Omental fat pad (tissue), 4 donors: Measurements from ENCODE around the gene GAS2L3. TPM values are rescaled to one million over a fixed set of nuclear protein-coding genes. Genes with fewer than 3 reads are reported as not detected.
A peak's percentile ranks its signal among the peaks of the same experiment; 100 is the strongest.

Experiments
- ATAC-seq: fragments of 150-250 bp; one replicate; pipeline ENCODE4 v1.9.1; 2016; ENCODE audit warnings: mild to moderate bottlenecking, moderate library complexity; ENCODE audit not compliant: low FRiP score
- DNase-seq: peaks from one replicate; pipeline ENCODE4 v3.0.0-alpha.2; 2019; ENCODE audit warnings: low spot score
- total RNA-seq, 4 donors: library from RNA; depleted of rRNA; stranded (reverse); fragments of >200 nt; gene quantifications; one replicate each; pipeline ENCODE4 v1.1.0, GENCODE V29; 2016
- TF ChIP-seq, protein P1 (sequence below), 3 donors: fragments of 450-650 bp; IDR thresholded peaks; one replicate each; pipeline ENCODE4 v1.5.1; 2016 to 2017; ENCODE audit warnings: antibody characterized with exemption in 3 of 3, mild to moderate bottlenecking in 3 of 3, moderate library complexity in 2 of 3

GAS2L3 gene
- 10 to 100 TPM in 2 of 4 donors, 1 to 10 TPM in 2; 2.9 to 17.4 (median 8.3) TPM for total RNA-seq

DNA sequence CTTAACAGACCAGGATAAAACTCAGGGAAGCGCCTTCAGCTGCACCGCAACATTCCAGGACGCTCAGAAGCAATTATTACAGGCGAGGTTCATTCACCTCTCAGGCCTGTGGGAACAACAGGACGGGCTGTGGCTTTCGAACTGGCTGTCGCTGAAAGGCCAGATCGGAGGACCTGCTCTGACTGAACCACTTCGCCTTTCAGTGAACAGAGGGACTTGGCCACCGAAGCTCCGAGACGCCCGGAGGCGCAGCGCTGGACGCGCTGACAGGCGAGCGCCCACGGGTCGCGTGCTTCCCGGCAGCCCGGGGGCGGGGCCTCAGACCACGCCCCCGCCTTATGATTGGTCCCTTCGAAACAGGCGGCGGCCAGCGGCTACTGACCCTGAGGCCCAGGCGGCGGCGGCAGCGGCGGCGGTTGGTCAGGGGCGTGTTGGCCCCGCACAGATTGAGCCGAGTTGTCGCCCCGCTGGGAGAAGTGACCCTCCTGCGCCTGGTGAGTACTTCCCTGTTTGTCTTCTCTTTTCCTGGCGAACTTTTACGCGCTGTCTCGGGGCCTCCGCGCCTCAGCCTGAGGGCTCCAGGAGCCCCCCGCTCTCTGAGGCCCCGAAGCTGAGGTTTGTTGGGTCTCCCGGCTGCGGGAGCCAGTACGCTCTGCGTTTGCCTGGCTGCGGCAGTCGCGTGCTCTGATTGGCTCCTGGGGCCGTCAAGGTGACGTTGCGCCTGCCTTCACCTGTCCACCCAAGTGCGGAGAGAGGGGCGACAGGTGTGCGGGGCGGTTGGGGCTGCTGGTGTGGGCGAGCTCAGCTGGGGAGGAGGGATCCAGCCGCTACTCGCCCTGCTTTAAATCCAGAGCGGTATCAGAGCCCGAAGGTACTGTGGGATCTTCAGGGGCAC is at the start of gene GAS2L3:
Gene GAS2L3 (plus strand): TSS at position 393 of the 895 bp plus-strand sequence. CDS start 21,221 bp downstream, outside the sequence.
- TF ChIP-seq, protein P1, sequence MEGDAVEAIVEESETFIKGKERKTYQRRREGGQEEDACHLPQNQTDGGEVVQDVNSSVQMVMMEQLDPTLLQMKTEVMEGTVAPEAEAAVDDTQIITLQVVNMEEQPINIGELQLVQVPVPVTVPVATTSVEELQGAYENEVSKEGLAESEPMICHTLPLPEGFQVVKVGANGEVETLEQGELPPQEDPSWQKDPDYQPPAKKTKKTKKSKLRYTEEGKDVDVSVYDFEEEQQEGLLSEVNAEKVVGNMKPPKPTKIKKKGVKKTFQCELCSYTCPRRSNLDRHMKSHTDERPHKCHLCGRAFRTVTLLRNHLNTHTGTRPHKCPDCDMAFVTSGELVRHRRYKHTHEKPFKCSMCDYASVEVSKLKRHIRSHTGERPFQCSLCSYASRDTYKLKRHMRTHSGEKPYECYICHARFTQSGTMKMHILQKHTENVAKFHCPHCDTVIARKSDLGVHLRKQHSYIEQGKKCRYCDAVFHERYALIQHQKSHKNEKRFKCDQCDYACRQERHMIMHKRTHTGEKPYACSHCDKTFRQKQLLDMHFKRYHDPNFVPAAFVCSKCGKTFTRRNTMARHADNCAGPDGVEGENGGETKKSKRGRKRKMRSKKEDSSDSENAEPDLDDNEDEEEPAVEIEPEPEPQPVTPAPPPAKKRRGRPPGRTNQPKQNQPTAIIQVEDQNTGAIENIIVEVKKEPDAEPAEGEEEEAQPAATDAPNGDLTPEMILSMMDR (IDR thresholded peaks at IDR 0.05), result no peak
- DNase-seq (peak; percentile 78), ATAC-seq (peak; percentile 98)

DNA sequence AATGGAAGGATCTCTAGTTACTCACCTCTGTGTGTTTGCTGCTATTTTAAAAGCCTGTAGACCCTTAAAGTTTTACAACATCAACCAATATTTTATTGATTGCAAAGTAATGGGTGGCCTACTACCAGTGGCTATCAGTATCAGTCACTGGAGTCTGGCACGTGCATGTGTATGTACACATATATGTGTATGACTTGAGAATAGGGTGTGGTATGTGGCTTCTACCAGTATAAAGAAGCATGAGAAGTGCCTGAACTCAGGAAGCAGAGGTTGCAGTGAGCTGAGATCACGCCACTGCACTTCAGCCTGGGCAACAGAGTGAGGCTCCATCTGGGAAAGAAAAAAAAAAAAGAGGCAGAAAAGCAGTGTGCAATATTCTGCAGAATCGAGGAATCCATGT is 45.5 kb upstream of the GAS2L3 start:
- ATAC-seq (no peak), DNase-seq (no peak)
- TF ChIP-seq, protein P1 (IDR thresholded peaks at IDR 0.05), result no peak

DNA sequence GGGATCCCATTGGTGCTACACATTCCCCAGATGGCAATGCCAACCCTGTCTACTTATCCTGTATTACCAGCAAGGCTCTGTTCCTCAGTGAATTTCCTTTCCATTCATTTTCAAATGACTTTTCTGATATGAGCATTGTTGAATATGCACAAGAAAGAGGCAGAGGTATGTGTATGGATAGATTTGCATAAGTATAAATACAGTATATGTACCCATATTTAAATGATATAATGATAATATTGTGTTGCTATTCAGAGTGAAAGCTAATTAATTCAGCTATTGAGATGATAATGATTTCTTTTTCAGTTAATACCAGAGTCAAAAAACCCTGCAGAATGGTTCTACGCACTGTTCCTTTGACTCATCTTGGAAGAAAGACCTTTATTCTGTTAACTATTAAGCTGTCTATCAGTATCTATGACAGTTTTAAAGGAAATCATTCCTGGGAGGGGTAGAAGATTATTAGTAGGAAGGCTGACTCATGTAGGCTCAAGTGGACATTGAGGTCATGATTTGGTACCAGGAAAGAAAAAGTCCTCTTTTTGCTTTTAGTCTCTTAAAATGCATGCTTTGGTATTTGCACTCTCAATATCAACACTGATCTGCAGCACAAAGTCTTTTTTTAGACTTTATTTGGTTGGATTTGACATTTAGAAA is 44.9 kb upstream of the GAS2L3 start:
- ATAC-seq, result no peak
- DNase-seq, result no peak
- TF ChIP-seq, protein P1 (IDR thresholded peaks at IDR 0.05), result no peak

DNA sequence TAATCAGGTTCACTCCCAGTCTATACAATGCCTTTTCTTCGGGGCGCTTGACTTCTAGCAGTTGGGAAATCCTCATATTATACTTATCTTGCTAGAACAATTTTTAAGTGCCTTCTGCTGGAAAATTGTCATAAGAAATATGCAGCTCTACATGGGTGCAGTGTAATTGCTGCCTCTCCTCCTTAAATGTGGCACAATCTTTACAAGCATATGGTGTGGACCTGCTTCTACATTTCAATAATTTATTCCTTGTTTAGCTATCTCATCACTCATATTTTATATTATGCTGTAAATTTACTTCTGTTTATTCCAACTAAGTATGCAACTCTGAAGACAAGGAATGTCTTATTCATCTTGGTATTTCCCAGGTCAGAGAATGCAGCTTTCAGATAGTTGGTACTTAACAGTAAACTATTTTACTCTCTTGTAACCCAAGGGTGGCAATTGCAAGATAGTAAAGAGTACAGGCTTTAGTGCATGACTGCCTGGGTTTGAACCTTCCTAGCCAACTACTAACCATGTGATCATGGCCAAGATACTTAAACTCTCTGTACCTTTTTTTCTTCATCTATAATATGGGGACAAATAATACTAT is 43.6 kb upstream of the GAS2L3 start:
- TF ChIP-seq, protein P1 (IDR thresholded peaks at IDR 0.05), result no peak
- ATAC-seq (no peak), DNase-seq (no peak)

DNA sequence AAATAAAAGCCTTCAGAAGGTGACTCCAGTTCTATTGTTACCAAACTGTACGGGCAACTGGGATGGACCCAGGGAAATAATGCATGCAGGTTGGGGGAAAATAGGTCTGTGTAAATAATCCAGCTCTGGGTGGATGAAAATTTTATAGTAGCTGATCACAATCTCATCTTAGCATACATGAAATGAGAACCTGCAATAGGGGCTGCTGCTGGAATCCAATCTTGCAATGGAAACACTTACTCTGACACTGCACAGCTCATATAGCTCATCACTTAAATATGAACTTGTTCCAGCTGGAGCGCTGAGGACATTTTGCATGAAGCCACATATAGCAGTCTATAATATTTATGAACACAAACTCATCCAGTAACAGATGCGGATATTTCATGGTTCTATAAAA is 40.1 kb upstream of the GAS2L3 start:
- TF ChIP-seq, protein P1 (IDR thresholded peaks at IDR 0.05), result no peak
- DNase-seq (no peak), ATAC-seq (no peak)

DNA sequence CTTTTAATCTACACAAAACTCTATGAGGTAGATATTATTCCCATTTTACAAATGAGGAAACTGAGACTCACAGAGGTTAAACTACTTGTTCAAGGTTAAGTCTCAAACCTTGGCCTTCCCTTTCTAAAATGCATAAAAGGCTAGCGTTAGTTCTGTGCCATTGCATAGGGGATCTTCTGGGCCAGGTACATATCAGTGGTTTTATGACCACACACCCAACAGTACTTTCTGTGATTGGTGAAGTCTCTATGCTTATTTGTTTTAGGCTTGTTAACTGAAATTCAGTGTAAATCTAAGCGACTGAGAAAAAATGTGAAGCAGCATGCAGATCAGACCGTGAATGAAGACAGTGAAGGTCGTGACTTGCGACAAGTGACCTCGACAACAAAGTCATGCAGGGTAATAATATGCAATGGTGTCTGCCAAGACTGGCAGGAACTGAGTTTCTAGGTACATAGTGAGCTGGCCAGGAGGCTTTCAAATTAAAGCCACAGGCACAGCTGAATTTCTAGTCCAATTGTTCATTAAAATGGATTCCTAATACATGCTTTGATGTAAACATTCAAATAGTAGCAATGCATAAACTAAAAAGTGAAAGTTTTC is 38.8 kb upstream of the GAS2L3 start:
- DNase-seq (no peak), ATAC-seq (no peak)
- TF ChIP-seq, protein P1 (IDR thresholded peaks at IDR 0.05), result no peak
